ENCODE measurements around the gene VTN.
A peak's percentile ranks its signal among the peaks of the same experiment; 100 is the strongest.
"Not testable (repeated sequence)": the region's sequence is repeated elsewhere in the genome, so short reads cannot be mapped to it uniquely, and the experiment has no call there.

VTN gene

GRCh38 chr17:28343491-28343932 is 26.6 kb downstream of the VTN start:
- TF ChIP-seq CTCF (IDR thresholded peaks at IDR 0.05; ENCODE audit: low read depth, low read length) = no peak

GRCh38 chr17:28342313-28342712 is 27.8 kb downstream of the VTN start:
- TF ChIP-seq CTCF (IDR thresholded peaks at IDR 0.05; ENCODE audit: low read depth, low read length) = no peak
- H3K4me3 ChIP-seq (ENCODE audit: low read depth, low read length) = no peak overlapping the region

More at GRCh38 chr17:28343491-28343932, 26.6 kb downstream of the VTN start:
- no peak overlapping the region for H3K4me3 ChIP-seq (ENCODE audit: low read depth, low read length)

- H3K4me3 ChIP-seq (ENCODE audit: low read depth, low read length) = no peak overlapping the region
- no peak for TF ChIP-seq CTCF (IDR thresholded peaks at IDR 0.05; ENCODE audit: low read depth, low read length)
These were observed 28.6 kb downstream of the VTN start for GRCh38 chr17:28341516-28341915.

- no peak overlapping the region for H3K4me3 ChIP-seq (ENCODE audit: low read depth, low read length)
- no peak for TF ChIP-seq CTCF (IDR thresholded peaks at IDR 0.05; ENCODE audit: low read depth, low read length)
These were observed 29.7 kb downstream of the VTN start for GRCh38 chr17:28340374-28340773.

- no peak for TF ChIP-seq CTCF (IDR thresholded peaks at IDR 0.05; ENCODE audit: low read depth, low read length)
- H3K4me3 ChIP-seq (ENCODE audit: low read depth, low read length) = no peak overlapping the region
These were observed 30.7 kb downstream of the VTN start for GRCh38 chr17:28339431-28339830.

GRCh38 chr17:28338769-28339212 is 31.3 kb downstream of the VTN start:
- H3K4me3 ChIP-seq (ENCODE audit: low read depth, low read length) = not testable (repeated sequence)

- H3K4me3 ChIP-seq (ENCODE audit: low read depth, low read length) = peak overlapping the region; percentile 35
- no peak for TF ChIP-seq CTCF (IDR thresholded peaks at IDR 0.05; ENCODE audit: low read depth, low read length)
These were observed 31.9 kb downstream of the VTN start for GRCh38 chr17:28338056-28338768.

All from WI38 (cell line).